K562 (cell line): ENCODE data around the gene IRX3. TPM values are rescaled to one million over a fixed set of nuclear protein-coding genes. Genes with fewer than 3 reads are reported as not detected.

Source experiments
- ATAC-seq: fragments of 200-7000 bp; cut with Tn5 transposase; 3 replicates; pipeline ENCODE4 v1.9.1; 2020; ENCODE audit warnings: moderate library complexity
- BruUV-seq: library from RNA; stranded (reverse); fragments of 400-500 nt; replicated peaks from 2 replicates; lab custom pipeline; 2021; lab: Mats Ljungman, UMichigan
- CTCF ChIA-PET: fragments of 300-600 bp; formaldehyde crosslinking; extraction: SDS; loops from one replicate; lab custom pipeline; 2021; ENCODE audit warnings: low intra/inter-chr PET ratio; lab: Yijun Ruan, JAX
- POLR2A ChIA-PET: fragments of 300-600, 350-650 bp; sonication (Branson Sonifier 250); formaldehyde crosslinking; extraction: SDS; loops from one replicate; lab custom pipeline; 2021; ENCODE audit warnings: antibody characterized with exemption, inconsistent platforms; lab: Yijun Ruan, JAX
- DNase-seq, 4 experiments: peaks; one replicate each; pipeline versions ENCODE4 v3.0.0 to v3.0.0-alpha.2; 2011 to 2018; ENCODE audit warnings: low spot score in 3 of 4, mixed read lengths in 3 of 4; ENCODE audit errors: extremely low read depth in 1 of 4
- FAIRE-seq: peaks from 2 replicates; lab custom pipeline; 2011; peaks lifted over from hg19 to GRCh38; lab: Jason Lieb, UNC
- H2AFZ ChIP-seq: 2 replicates; pipeline ENCODE4 v1.6.0; 2011; ENCODE audit warnings: low read depth, low read length, control low read depth, inconsistent platforms
- H3K27ac ChIP-seq: fragments of 200-600 bp; 3 replicates; pipeline ENCODE4 v1.8.0; 2011; ENCODE audit warnings: low read depth, mild to moderate bottlenecking, control low read depth, inconsistent platforms, low read length, moderate library complexity, mixed read lengths; ENCODE audit errors: extremely low read depth
- H3K27me3 ChIP-seq, 2 experiments: fragments of 300-600 bp in 1 of 2; 2 replicates in 1 of 2; 3 replicates in 1 of 2; pipeline versions ENCODE4 v1.6.0 to v1.8.0; 2011; ENCODE audit warnings: inconsistent platforms in 2 of 2, low read length in 2 of 2, mild to moderate bottlenecking in 1 of 2, mixed read lengths in 1 of 2, moderate library complexity in 1 of 2; ENCODE audit not compliant: control insufficient read depth in 2 of 2, insufficient read depth in 2 of 2
- H3K36me3 ChIP-seq: fragments of 300-600 bp; 3 replicates; pipeline ENCODE4 v1.8.0; 2011; ENCODE audit warnings: mild to moderate bottlenecking, low read length, inconsistent platforms; ENCODE audit not compliant: control insufficient read depth, insufficient read depth
- H3K4me1 ChIP-seq, 2 experiments: fragments of 200-600 bp in 1 of 2; replicated peaks in 1 of 2; 2 replicates in 1 of 2; 3 replicates in 1 of 2; pipeline versions ENCODE4 v1.5.1 to v1.8.0; 2011; ENCODE audit warnings: inconsistent platforms in 2 of 2, low read length in 2 of 2, mild to moderate bottlenecking in 1 of 2, mixed read lengths in 1 of 2, moderate library complexity in 1 of 2; ENCODE audit not compliant: control insufficient read depth in 2 of 2, insufficient read depth in 2 of 2
- H3K4me2 ChIP-seq: 2 replicates; pipeline ENCODE4 v1.6.1; 2011; ENCODE audit warnings: low read length, control low read depth, inconsistent platforms, mixed read lengths; ENCODE audit not compliant: insufficient read depth
- H3K4me3 ChIP-seq: fragments of 200-600 bp; sonication (generic), shearing (Covaris generic); 2 replicates; pipeline ENCODE4 v1.5.1; 2016; ENCODE audit warnings: control low read depth, inconsistent platforms
- H3K79me2 ChIP-seq: fragments of 200-600 bp; 3 replicates; pipeline ENCODE4 v1.8.0; 2011; ENCODE audit warnings: low read length, inconsistent platforms; ENCODE audit not compliant: control insufficient read depth, insufficient read depth
- H3K9ac ChIP-seq, 2 experiments: 2 replicates each; pipeline versions ENCODE4 v1.6.0 to v1.6.1; 2011; ENCODE audit warnings: low read depth in 2 of 2, low read length in 2 of 2, control low read depth in 1 of 2, inconsistent platforms in 1 of 2, mild to moderate bottlenecking in 1 of 2, mixed read lengths in 1 of 2; ENCODE audit not compliant: insufficient read depth in 1 of 2
- H3K9me1 ChIP-seq: one replicate; pipeline ENCODE4 v1.6.0; 2011; ENCODE audit warnings: inconsistent platforms, mild to moderate bottlenecking, low read length, moderate library complexity; ENCODE audit not compliant: control insufficient read depth, insufficient read depth
- H3K9me3 ChIP-seq: replicated peaks from 2 replicates; pipeline ENCODE4 v1.5.1; 2011; ENCODE audit warnings: low read depth, low read length, inconsistent platforms; ENCODE audit not compliant: control insufficient read depth, insufficient read depth
- H4K20me1 ChIP-seq: replicated peaks from 2 replicates; pipeline ENCODE4 v1.6.1; 2011; ENCODE audit warnings: low read length, inconsistent platforms, mixed read lengths; ENCODE audit not compliant: control insufficient read depth, insufficient read depth
- BDP1 ChIP-seq: IDR thresholded peaks from 3 replicates; pipeline ENCODE4 v1.6.1; 2011; ENCODE audit not compliant: insufficient read length, insufficient read depth
- IRF1 ChIP-seq: sonication (generic); formaldehyde crosslinking; IDR thresholded peaks from 2 replicates; pipeline ENCODE4 v1.8.0; 2022; ENCODE audit warnings: missing genetic modification reagents, mild to moderate bottlenecking, borderline replicate concordance
- RAD51 ChIP-seq: fragments of 450-650 bp; IDR thresholded peaks from 2 replicates; pipeline ENCODE4 v1.7.1; 2016; ENCODE audit warnings: low read depth, mild to moderate bottlenecking, borderline replicate concordance
- RNF2 ChIP-seq: sonication (generic); IDR thresholded peaks from 2 replicates; pipeline ENCODE4 v1.6.1; 2016
- SIN3B ChIP-seq: fragments of 450-650 bp; IDR thresholded peaks from 2 replicates; pipeline ENCODE4 v1.6.1; 2017; ENCODE audit warnings: low read depth, mild to moderate bottlenecking, moderate library complexity
- SNRNP70 ChIP-seq: fragments of 200-400 bp; formaldehyde crosslinking; optimal IDR thresholded peaks from 2 replicates; pipeline ENCODE3; 2017; ENCODE audit warnings: low read depth, low read length
- TSHZ1 ChIP-seq: fragments of 250-450 bp; sonication (Bioruptor Pico); IDR thresholded peaks from 2 replicates; pipeline ENCODE4 v1.4.0; 2020; ENCODE audit warnings: mild to moderate bottlenecking, moderate library complexity
- ZNF253 ChIP-seq: fragments of 250-450 bp; sonication (Bioruptor Pico); conservative IDR thresholded peaks from 2 replicates; pipeline ENCODE4 v1.6.1; 2021; ENCODE audit warnings: mild to moderate bottlenecking
- ZNF347 ChIP-seq: fragments of 450-650 bp; formaldehyde crosslinking; IDR thresholded peaks from 2 replicates; pipeline ENCODE4 v1.4.0; 2020; ENCODE audit warnings: low read depth, mild to moderate bottlenecking, moderate library complexity
- WGBS: fragments of 100-300 bp; shearing (Covaris generic); methylation state at CpG from one replicate; pipeline ENCODE4 v1.1.6; 2016; ENCODE audit warnings: low coverage, mixed read lengths; ENCODE audit not compliant: insufficient coverage; ENCODE audit errors: missing lambda C conversion rate; 5-methylcytosine and 5-hydroxymethylcytosine counted together
- in situ Hi-C: fragments of 300-500 bp; cut with MboI; formaldehyde crosslinking; loops from 4 replicates; pipeline ENCODE4 v1.15.0; 2018; ENCODE audit warnings: inconsistent platforms, mixed read lengths
- intact Hi-C: fragments of 100-400 bp; cut with micrococcal nuclease; formaldehyde crosslinking; loops from 2 replicates; pipeline ENCODE4 v1.14.2; 2022
- polyA plus RNA-seq, 8 experiments: library from polyadenylated mRNA; depleted of rRNA in 4 of 8; stranded (reverse) in 5 of 8; unstranded in 3 of 8; fragments of >200 nt; fragmentation: Nextera tagmentation in 2 of 8; fragmentation: Illumina TruSeq in 1 of 8; extraction: Ambion mirVana in 2 of 8; extraction: Trizol in 1 of 8; gene quantifications; 2 replicates each; pipeline versions ENCODE4 v1.2.1 to v1.2.3, GENCODE V29; 2011 to 2014; ENCODE audit warnings: inconsistent platforms in 1 of 8, missing spikeins in 1 of 8
- total RNA-seq, 7 experiments: library from RNA; depleted of rRNA in 6 of 7; stranded (reverse); fragments of >200 nt in 6 of 7; fragmentation: Illumina TruSeq in 2 of 7; extraction: Trizol in 2 of 7; gene quantifications; 2 replicates each; pipeline versions ENCODE4 v1.2.1 to v1.2.3, GENCODE V29; 2011 to 2021; ENCODE audit warnings: low replicate concordance in 1 of 7

The IRX3 gene
- total and polyA plus RNA-seq, 9 of the 15 experiments (the other 6 are each of a cell fraction or from before 2014, with no cell fraction given) = not detected

GRCh38 chr16:54335230-54335629 is 48.6 kb upstream of the IRX3 start:
- H3K4me2 ChIP-seq = no peak overlapping the region
- intact Hi-C loops = no loop called here

More at GRCh38 chr16:54335230-54335629, 48.6 kb upstream of the IRX3 start:
- Histone ChIP-seq H3K4me1 (no peaks in the 10 kb centered on the region), H3K9ac (no peak overlapping the region), H3K9me3 (no peaks in the 10 kb centered on the region), H3K36me3 (no peaks in the 10 kb centered on the region), H3K27me3 (peaks cover 0 to 10% of the 10 kb centered on the region in 2 experiments; a peak in 2 of 5 replicates), H3K27ac (no peak overlapping the region), H4K20me1 (no peaks in the 10 kb centered on the region), H2AFZ (no peak overlapping the region), H3K4me3 (no peak overlapping the region), H3K9me1 (no peaks in the 10 kb centered on the region), H3K79me2 (no peaks in the 10 kb centered on the region)
- DNase-seq (no peak), FAIRE-seq (no peak), ATAC-seq (no peak)
- ChIA-PET POLR2A (no interaction called here), CTCF (no interaction called here)
- BruUV-seq = no TSS peak
- WGBS = 4% methylated on average over 3 of the region's 3 CpGs
- TF ChIP-seq SIN3B (no peak), RNF2 (no peak), BDP1 (no peak), ZNF253 (CRISPR knock-in tag) (no peak), SNRNP70 (no peak), TSHZ1 (CRISPR knock-in tag) (no peak), IRF1 (CRISPR knock-in tag) (no peak), ZNF347 (no peak), RAD51 (no peak)
- in situ Hi-C loops = no loop called here
